Pancreas (tissue), 10 donors: ENCODE data around the gene PRKCB. TPM values are rescaled to one million over a fixed set of nuclear protein-coding genes. Genes with fewer than 3 reads are reported as not detected.
"Not testable (repeated sequence)": the region's sequence is repeated elsewhere in the genome, so short reads cannot be mapped to it uniquely, and the experiment has no call there.

ENCODE experiments used
- ATAC-seq, 4 donors: fragments of 200-7000 bp; cut with Tn5 transposase; one replicate each; pipeline versions ENCODE4 v1.8.0 to v1.9.1; 2020; ENCODE audit warnings: mild to moderate bottlenecking in 4 of 4, moderate library complexity in 4 of 4
- DNase-seq, 6 donors: peaks; one replicate each; pipeline ENCODE4 v3.0.0-alpha.2; 2020
- FAIRE-seq: peaks from 2 replicates; lab custom pipeline; 2012; peaks lifted over from hg19 to GRCh38; lab: Jason Lieb, UNC
- H3K27ac ChIP-seq, 4 donors: fragments of 200-600 bp; sonication (generic); 1 replicate in 3 of 4; 2 replicates in 1 of 4; pipeline versions ENCODE4 v1.5.0 to v1.8.0; 2020
- H3K27me3 ChIP-seq, 4 donors: fragments of 200-600 bp; one replicate each; pipeline ENCODE4 v1.8.0; 2021
- H3K36me3 ChIP-seq, 3 donors: fragments of 200-600 bp; sonication (generic) in 1 of 3; one replicate each; pipeline versions ENCODE4 v1.5.0 to v1.8.0; 2020 to 2021
- H3K4me1 ChIP-seq, 3 donors: fragments of 200-600 bp; one replicate each; pipeline ENCODE4 v1.8.0; 2021
- H3K4me3 ChIP-seq, 4 donors: fragments of 200-600 bp; sonication (generic) in 2 of 4; one replicate each; pipeline versions ENCODE4 v1.5.0 to v1.8.0; 2020 to 2021
- H3K9me3 ChIP-seq, 4 donors: fragments of 200-600 bp; one replicate each; pipeline ENCODE4 v1.8.0; 2021
- WGBS, 2 donors: extraction: QIAGEN DNeasy Blood & Tissue Kit; methylation state at CpG; one replicate each; pipeline ENCODE4 v1.1.7; 2013; 5-methylcytosine and 5-hydroxymethylcytosine counted together
- intact Hi-C, 3 donors: fragments of 100-400 bp; cut with DNase I; formaldehyde crosslinking; loops; one replicate each; pipeline versions ENCODE4 v1.11.1 to v1.14.2; 2022
- polyA plus RNA-seq, 2 donors: library from polyadenylated mRNA; stranded (reverse); fragments of 200-250 nt; gene quantifications; one replicate each; pipeline ENCODE4 v1.2.3, GENCODE V29; 2013
- total RNA-seq, 6 donors: library from RNA; stranded (reverse); fragmentation: NEBNext Ultra II Directional in 4 of 6; extraction: Animal tissue kit (Norgen Biotek cat#: 25700) in 4 of 6; gene quantifications; one replicate each; pipeline versions ENCODE4 v1.2.1 to v1.2.4, GENCODE V29; 2021 to 2023
- TF ChIP-seq, protein P1 (sequence below), 4 donors: fragments of 200-600 bp; sonication (generic) in 3 of 4; IDR thresholded peaks; one replicate each; pipeline versions ENCODE4 v1.5.0 to v1.8.0; 2021; ENCODE audit warnings: antibody characterized with exemption in 4 of 4
- donor health status: healthy with polysubstance abuse.
- donor health status: DM: no; HTN: no; CAD: no; lungs with moderate emphysema.
- donor health status: DM: no; HTN: no; CAD: no.
- donor health status: control.
- donor health status: control.
- donor health status: Bipolar disorder and iron deficiency.
- donor health status: DM: yes; HTN: yes; CAD: no.
- donor health status: DM: no; HTN: no; CAD: no.
- donor health status: DM: no; HTN: no; CAD: no.
- donor health status: DM: yes; HTN: yes; CAD: no.

The PRKCB gene
- total and polyA plus RNA-seq, 8 donors, result 0.19 to 4.3 (median 0.61) TPM

DNA sequence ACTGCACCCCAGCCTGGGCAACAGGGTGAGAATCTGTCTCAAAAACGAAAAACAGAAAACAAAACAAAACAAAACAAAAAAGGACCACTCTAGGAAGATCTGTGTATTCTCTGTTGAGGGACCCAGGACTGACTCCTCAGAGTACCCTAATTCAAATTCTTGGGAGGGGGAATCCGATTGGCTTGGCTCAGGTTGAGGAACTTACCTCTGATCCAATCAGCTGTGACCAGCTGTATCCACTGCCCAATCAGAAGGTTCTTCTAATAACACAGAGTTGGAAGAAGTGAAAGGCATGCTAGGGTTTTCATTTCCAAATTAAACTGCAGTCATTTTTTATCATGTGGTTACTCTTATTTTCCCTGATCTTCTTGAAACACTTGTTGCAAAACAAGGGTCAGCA lies 314.5 kb downstream of the PRKCB start:
- 38 to 42% methylated on average over 2 of the region's 2 CpGs for WGBS, 2 donors
- peaks cover 0 to 3% (median 0%) of the 10 kb centered on the region in 4 donors for H3K27me3 ChIP-seq
- no peaks in the 10 kb centered on the region for H3K4me1 ChIP-seq
- H3K9me3 ChIP-seq, result no peaks in the 10 kb centered on the region
- H3K27ac ChIP-seq, result no peak overlapping the region
- no peak for FAIRE-seq
- intact Hi-C loops, result no loop called here
- TF ChIP-seq, protein P1, sequence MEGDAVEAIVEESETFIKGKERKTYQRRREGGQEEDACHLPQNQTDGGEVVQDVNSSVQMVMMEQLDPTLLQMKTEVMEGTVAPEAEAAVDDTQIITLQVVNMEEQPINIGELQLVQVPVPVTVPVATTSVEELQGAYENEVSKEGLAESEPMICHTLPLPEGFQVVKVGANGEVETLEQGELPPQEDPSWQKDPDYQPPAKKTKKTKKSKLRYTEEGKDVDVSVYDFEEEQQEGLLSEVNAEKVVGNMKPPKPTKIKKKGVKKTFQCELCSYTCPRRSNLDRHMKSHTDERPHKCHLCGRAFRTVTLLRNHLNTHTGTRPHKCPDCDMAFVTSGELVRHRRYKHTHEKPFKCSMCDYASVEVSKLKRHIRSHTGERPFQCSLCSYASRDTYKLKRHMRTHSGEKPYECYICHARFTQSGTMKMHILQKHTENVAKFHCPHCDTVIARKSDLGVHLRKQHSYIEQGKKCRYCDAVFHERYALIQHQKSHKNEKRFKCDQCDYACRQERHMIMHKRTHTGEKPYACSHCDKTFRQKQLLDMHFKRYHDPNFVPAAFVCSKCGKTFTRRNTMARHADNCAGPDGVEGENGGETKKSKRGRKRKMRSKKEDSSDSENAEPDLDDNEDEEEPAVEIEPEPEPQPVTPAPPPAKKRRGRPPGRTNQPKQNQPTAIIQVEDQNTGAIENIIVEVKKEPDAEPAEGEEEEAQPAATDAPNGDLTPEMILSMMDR (IDR thresholded peaks at IDR 0.05), result no peak
- ATAC-seq, result no peak
- H3K4me3 ChIP-seq, result no peak overlapping the region
- no peaks in the 10 kb centered on the region for H3K36me3 ChIP-seq
- DNase-seq, result no peak

DNA sequence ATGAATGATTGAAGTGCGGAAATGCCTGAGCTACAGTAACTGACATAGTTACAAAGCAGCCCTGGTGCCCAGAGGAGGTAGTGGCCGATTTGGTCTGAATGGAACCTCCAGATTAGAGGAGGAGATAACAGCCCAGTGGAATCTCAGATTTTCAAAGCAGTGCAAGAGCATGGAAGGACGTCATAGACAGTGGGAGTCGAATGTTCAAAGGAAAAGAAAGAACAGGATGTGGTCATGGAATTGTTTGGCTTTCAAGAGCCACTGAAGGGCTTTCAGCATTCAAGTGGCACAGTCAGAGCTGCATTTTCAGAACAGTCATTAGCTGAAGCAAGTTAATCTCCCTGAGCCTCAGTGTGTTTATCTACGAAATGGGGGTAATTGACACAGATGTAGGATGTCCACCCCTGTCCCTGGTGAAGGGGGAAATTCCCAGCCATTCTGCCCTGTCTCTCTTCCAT lies 315.7 kb downstream of the PRKCB start:
- Histone ChIP-seq H3K36me3 (no peaks in the 10 kb centered on the region), H3K9me3 (no peaks in the 10 kb centered on the region), H3K27ac (no peak overlapping the region), H3K4me3 (no peak overlapping the region), H3K4me1 (no peaks in the 10 kb centered on the region), H3K27me3 (peaks cover 0 to 3% (median 0%) of the 10 kb centered on the region in 4 donors)
- intact Hi-C loops, result no loop called here
- FAIRE-seq, result no peak
- TF ChIP-seq, protein P1 (IDR thresholded peaks at IDR 0.05), result no peak
- no peak for DNase-seq
- ATAC-seq, result no peak
- 43 to 54% methylated on average over 5 of the region's 5 CpGs for whole genome bisulfite sequencing, 2 donors

- H3K36me3 ChIP-seq, H3K4me3 ChIP-seq, DNase-seq, FAIRE-seq, H3K4me1 ChIP-seq, H3K9me3 ChIP-seq, H3K27ac ChIP-seq, intact Hi-C loops, H3K27me3 ChIP-seq, ATAC-seq: not testable (repeated sequence)
- WGBS, 2 donors, result 58 to 60% methylated on average over 10 of the region's 10 CpGs
Measured at GRCh38 chr16:24152048-24152447, 316.3 kb downstream of the PRKCB start.

DNA sequence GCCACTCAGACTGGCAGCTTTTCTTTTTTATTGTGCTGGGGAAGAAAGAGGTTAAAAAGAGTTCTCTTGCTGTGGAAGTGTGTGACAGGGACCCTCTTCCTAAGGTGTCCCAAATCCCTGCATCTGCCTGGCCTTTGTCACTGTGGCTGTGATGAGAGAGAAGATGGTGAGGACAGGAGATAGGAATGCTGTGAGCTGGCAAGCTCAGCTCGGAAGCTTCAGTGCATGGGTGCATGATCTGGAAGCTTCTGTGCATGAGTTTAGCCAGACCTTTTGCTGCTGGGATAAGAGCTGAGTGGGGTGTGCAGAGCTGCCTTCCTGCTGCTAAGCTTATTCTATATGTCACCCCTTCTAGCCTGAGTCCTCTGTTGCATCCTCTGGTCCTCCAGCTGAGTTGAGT lies 317.0 kb downstream of the PRKCB start:
- no peak for DNase-seq
- H3K27ac ChIP-seq, result no peak overlapping the region
- H3K4me1 ChIP-seq, result no peaks in the 10 kb centered on the region
- TF ChIP-seq, protein P1 (IDR thresholded peaks at IDR 0.05), result no peak
- no peak for ATAC-seq
- FAIRE-seq, result no peak
- no peak overlapping the region for H3K4me3 ChIP-seq
- no peaks in the 10 kb centered on the region for H3K9me3 ChIP-seq
- no peaks in the 10 kb centered on the region for H3K36me3 ChIP-seq
- intact Hi-C loops, result no loop called here
- peaks cover 0 to 3% (median 0%) of the 10 kb centered on the region in 4 donors for H3K27me3 ChIP-seq
- whole genome bisulfite sequencing, 2 donors, result 48 to 79% methylated on average over 1 of the region's 1 CpG

DNA sequence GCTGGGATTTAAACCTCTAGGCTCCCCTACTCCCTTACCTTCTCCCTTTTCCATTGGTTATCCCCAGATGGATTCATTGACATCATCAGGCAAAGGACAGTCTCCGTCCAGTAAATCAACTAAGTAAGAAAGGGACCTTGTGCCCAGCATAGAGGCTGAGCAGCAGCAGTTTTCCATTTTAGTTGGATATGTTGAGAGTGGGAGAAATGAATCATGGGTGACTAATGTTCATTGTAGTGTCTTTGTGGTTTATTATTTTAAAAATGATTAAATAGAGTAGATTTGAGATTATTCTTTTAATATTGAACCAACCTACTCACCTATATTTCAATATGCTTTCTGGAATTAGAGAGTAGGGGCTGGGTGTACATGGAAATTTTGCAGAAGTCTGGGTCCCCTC lies 321.0 kb downstream of the PRKCB start:
- TF ChIP-seq, protein P1 (IDR thresholded peaks at IDR 0.05), result no peak
- no peak for ATAC-seq

More for the DNA sequence above, 321.0 kb downstream of the PRKCB start:
- H3K4me3 ChIP-seq, result no peak overlapping the region
- FAIRE-seq (no peak), DNase-seq (no peak)
- intact Hi-C loops, result no loop called here
- H3K36me3 ChIP-seq, result no peaks in the 10 kb centered on the region
- WGBS, 2 donors, result 78 to 79% methylated on average over 1 of the region's 1 CpG
- no peaks in the 10 kb centered on the region for H3K9me3 ChIP-seq
- no peaks in the 10 kb centered on the region for H3K27me3 ChIP-seq
- H3K4me1 ChIP-seq, result no peaks in the 10 kb centered on the region
- no peak overlapping the region for H3K27ac ChIP-seq
